A549 treated with CORT108297 at 1 μM for 4 hours (cell line): Measurements from ENCODE around the gene CYYR1. TPM values are rescaled to one million over a fixed set of nuclear protein-coding genes. Genes with fewer than 3 reads are reported as not detected.

Experiments
- total RNA-seq: library from RNA; stranded (reverse); fragments of 200-300 nt; extraction: Qiagen RNA extraction; gene quantifications from 5 replicates; pipeline ENCODE4 v1.2.3, GENCODE V29; 2022

CYYR1 gene
- not detected in 5 replicates for total RNA-seq

DNA sequence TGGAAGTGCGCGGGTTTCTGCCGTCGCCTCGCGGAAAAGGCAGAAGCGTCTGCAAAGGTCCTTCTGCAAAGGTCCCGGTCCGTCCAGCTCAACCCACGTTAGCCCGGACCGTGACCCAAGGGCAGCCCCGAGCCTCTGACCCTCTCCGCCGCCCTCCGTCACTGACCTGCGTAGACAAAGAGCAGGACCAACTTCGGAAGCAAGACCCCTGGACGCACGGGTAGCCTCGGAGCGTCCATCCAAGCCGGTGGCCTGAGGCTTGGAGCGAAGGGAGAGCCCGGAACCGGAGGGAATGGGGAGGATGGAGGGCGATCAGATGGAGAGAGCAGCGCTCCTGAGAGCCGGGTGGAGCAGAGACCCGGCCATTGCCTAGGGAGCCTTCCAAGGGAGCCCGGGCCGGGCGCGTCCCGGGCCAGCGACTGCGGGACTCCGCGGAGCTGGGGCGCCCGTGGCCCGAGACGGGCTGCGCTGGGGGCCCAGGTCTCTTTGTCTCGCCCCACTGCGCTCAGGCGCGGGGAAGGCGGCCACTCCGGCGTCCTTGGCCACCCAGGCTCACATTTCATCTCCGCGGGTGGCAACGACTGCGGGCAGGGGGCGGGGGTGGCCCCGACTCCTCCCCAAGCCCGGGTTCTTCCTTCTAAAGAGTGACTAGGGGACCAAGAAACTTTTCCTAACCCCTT lies at the start of gene CYYR1:
Gene CYYR1, minus strand, starts transcription at position 585 of the 680 bp plus-strand sequence. Its CDS starts 346 bp downstream, at position 239.

